A673 (cell line): ENCODE data around the gene SERP2.

ENCODE experiments used
- EZH2 ChIP-seq: fragments of 200-600 bp; sonication (generic); IDR thresholded peaks from 2 replicates; pipeline ENCODE4 v1.6.1; 2017; ENCODE audit warnings: borderline replicate concordance, low read depth, mild to moderate bottlenecking, mixed read lengths, antibody characterized with exemption, low read length; ENCODE audit not compliant: poor library complexity, severe bottlenecking
- TF ChIP-seq, protein P1 (sequence below): fragments of 300-800, 200-600 bp; sonication (generic); conservative IDR thresholded peaks from 2 replicates; pipeline ENCODE4 v1.5.1; 2017; ENCODE audit warnings: low read depth, mild to moderate bottlenecking, antibody characterized with exemption, low read length, moderate library complexity, mixed read lengths

GRCh38 chr13:44435919-44436510 lies 62.4 kb downstream of the SERP2 start:
- TF ChIP-seq, protein P1, sequence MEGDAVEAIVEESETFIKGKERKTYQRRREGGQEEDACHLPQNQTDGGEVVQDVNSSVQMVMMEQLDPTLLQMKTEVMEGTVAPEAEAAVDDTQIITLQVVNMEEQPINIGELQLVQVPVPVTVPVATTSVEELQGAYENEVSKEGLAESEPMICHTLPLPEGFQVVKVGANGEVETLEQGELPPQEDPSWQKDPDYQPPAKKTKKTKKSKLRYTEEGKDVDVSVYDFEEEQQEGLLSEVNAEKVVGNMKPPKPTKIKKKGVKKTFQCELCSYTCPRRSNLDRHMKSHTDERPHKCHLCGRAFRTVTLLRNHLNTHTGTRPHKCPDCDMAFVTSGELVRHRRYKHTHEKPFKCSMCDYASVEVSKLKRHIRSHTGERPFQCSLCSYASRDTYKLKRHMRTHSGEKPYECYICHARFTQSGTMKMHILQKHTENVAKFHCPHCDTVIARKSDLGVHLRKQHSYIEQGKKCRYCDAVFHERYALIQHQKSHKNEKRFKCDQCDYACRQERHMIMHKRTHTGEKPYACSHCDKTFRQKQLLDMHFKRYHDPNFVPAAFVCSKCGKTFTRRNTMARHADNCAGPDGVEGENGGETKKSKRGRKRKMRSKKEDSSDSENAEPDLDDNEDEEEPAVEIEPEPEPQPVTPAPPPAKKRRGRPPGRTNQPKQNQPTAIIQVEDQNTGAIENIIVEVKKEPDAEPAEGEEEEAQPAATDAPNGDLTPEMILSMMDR = no peak
- TF ChIP-seq EZH2 = no peak
